Measurements from ENCODE around the gene MB. TPM values are rescaled to one million over a fixed set of nuclear protein-coding genes. Genes with fewer than 3 reads are reported as not detected.

Gene MB
- total RNA-seq, 2 experiments from 2014 or later: not detected

DNA sequence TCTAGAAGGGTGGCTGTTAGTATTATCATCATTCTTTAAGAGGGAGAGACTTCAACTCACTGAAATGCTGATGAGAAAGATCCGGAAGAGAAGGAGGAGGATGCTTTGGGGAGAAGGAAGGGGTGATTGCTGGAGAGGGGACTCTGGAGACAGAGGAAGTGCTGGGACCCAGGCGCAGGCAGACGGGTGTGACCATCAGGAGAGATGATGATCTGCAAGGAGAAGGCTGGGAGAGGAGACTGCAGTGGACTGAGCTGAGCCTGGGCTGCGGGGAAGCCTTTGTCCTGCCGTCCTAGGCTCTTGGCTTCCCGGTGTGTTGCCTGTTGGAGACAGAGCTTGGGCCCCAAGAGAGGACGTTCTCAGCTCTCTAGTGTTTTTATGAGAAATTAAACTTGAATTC, 53.9 kb downstream of the MB start:
- peaks cover 3% of the 10 kb centered on the region for H3K4me1 Mint-ChIP-seq (ENCODE audit: low read depth)
- H3K9me3 Mint-ChIP-seq (ENCODE audit: insufficient read depth): no peaks in the 10 kb centered on the region
- CTCF ChIA-PET: interaction anchor here (1.8 kb wide), 1 partner anchor 20 kb away, joined by 4 read pairs; no protein-coding TSS in a partner anchor
- no peak for DNase-seq
- H3K36me3 Mint-ChIP-seq (ENCODE audit: low read depth): no peaks in the 10 kb centered on the region
- H3K27ac Mint-ChIP-seq: no peak overlapping the region
- H3K4me3 Mint-ChIP-seq: no peak overlapping the region
- ATAC-seq: no peak
- POLR2A ChIA-PET: no interaction called here
- H3K27me3 Mint-ChIP-seq (ENCODE audit: low read depth): peaks cover 18% of the 10 kb centered on the region

DNA sequence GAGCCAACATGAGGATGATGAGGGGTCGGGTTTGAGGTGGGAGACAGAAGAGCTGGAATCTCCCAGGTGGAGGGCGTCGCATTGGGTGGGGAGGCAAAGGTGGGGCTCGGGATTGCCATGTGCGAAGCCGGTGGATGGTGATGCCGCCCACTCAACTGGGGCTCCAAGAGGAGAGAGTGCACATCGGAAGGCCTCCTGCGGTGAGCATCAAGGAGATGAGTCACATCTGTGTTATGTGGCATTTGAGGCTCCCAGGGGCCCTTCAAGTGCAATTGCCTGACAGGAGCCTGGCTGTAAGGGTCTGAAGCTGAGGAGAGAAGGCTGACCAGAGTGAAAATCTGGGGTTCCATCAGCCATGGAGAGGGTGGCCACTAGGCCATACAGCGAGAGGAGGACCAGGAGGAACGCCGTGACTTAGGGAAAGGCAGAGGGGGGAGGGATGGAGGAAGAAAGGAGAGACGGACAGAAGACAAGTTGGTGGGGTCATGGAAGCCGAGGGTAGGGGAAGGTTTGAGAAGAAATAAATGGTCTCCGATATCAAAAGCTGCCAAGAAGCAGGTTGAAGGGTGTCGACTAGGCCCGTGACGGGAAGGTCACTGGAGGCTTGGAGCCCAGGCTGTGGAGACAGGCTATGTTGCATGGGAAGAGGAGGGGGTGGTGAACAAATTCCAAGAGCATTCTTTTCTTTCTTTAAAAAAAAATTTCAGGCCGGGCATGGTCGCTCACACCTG, 55.2 kb downstream of the MB start:
- peaks cover 6% of the 10 kb centered on the region for H3K4me1 Mint-ChIP-seq (ENCODE audit: low read depth)
- DNase-seq: no peak
- no peak overlapping the region for H3K4me3 Mint-ChIP-seq
- peaks cover 18% of the 10 kb centered on the region for H3K27me3 Mint-ChIP-seq (ENCODE audit: low read depth)
- POLR2A ChIA-PET: no interaction called here
- H3K27ac Mint-ChIP-seq: no peak overlapping the region
- ATAC-seq: no peak
- H3K9me3 Mint-ChIP-seq (ENCODE audit: insufficient read depth): no peaks in the 10 kb centered on the region
- CTCF ChIA-PET: no interaction called here
- H3K36me3 Mint-ChIP-seq (ENCODE audit: low read depth): no peaks in the 10 kb centered on the region

- Mint-ChIP-seq H3K36me3 (ENCODE audit: low read depth) (no peaks in the 10 kb centered on the region), H3K27ac (no peak overlapping the region), H3K4me1 (ENCODE audit: low read depth) (peaks cover 6% of the 10 kb centered on the region), H3K9me3 (ENCODE audit: insufficient read depth) (no peaks in the 10 kb centered on the region), H3K27me3 (ENCODE audit: low read depth) (peaks cover 20% of the 10 kb centered on the region), H3K4me3 (no peak overlapping the region)
- DNase-seq: no peak
- ChIA-PET POLR2A (no interaction called here), CTCF (no interaction called here)
- no peak for ATAC-seq
Observed at GRCh38 chr22:35560824-35561223, 56.3 kb downstream of the MB start.

- Mint-ChIP-seq H3K9me3 (ENCODE audit: insufficient read depth) (no peaks in the 10 kb centered on the region), H3K36me3 (ENCODE audit: low read depth) (no peaks in the 10 kb centered on the region), H3K27me3 (ENCODE audit: low read depth) (peaks cover 20% of the 10 kb centered on the region), H3K27ac (no peak overlapping the region), H3K4me3 (no peak overlapping the region), H3K4me1 (ENCODE audit: low read depth) (peaks cover 6% of the 10 kb centered on the region)
- DNase-seq: no peak
- no peak for ATAC-seq
- ChIA-PET POLR2A (no interaction called here), CTCF (no interaction called here)
Observed at GRCh38 chr22:35560366-35560765, 56.8 kb downstream of the MB start.

- ATAC-seq: no peak
- no peak overlapping the region for H3K27ac Mint-ChIP-seq
- POLR2A ChIA-PET: no interaction called here
- no peaks in the 10 kb centered on the region for H3K9me3 Mint-ChIP-seq (ENCODE audit: insufficient read depth)
- CTCF ChIA-PET: no interaction called here
- no peak for DNase-seq
- peaks cover 14% of the 10 kb centered on the region for H3K27me3 Mint-ChIP-seq (ENCODE audit: low read depth)
- H3K36me3 Mint-ChIP-seq (ENCODE audit: low read depth): no peaks in the 10 kb centered on the region
- peaks cover 6% of the 10 kb centered on the region for H3K4me1 Mint-ChIP-seq (ENCODE audit: low read depth)
- no peak overlapping the region for H3K4me3 Mint-ChIP-seq
Observed at GRCh38 chr22:35559354-35560005, 57.6 kb downstream of the MB start.

DNA sequence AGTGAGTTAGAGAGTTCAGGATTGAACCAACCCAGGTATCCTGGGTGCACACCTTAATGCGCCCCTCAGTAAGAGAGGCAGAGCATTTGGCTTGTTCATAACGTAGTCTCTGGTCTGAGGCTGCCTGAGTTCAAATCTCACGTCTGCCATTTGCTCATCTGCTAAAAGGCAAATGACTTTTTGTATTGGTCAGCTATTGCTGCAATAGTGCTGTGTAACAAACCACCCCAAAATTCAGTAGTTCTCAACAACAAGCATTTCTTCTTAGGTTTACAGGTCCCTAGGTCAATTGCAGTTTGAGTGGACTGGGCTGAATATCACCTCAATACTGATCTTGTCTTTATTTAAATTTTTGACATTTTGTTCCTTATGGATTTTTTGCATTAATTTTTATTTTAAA, 58.4 kb downstream of the MB start:
- ChIA-PET POLR2A (no interaction called here), CTCF (no interaction called here)
- ATAC-seq: no peak
- H3K36me3 Mint-ChIP-seq (ENCODE audit: low read depth): no peaks in the 10 kb centered on the region
- H3K27me3 Mint-ChIP-seq (ENCODE audit: low read depth): peaks cover 14% of the 10 kb centered on the region
- H3K4me1 Mint-ChIP-seq (ENCODE audit: low read depth): peaks cover 6% of the 10 kb centered on the region
- no peak overlapping the region for H3K4me3 Mint-ChIP-seq
- no peak overlapping the region for H3K27ac Mint-ChIP-seq
- H3K9me3 Mint-ChIP-seq (ENCODE audit: insufficient read depth): no peaks in the 10 kb centered on the region
- DNase-seq: no peak

DNA sequence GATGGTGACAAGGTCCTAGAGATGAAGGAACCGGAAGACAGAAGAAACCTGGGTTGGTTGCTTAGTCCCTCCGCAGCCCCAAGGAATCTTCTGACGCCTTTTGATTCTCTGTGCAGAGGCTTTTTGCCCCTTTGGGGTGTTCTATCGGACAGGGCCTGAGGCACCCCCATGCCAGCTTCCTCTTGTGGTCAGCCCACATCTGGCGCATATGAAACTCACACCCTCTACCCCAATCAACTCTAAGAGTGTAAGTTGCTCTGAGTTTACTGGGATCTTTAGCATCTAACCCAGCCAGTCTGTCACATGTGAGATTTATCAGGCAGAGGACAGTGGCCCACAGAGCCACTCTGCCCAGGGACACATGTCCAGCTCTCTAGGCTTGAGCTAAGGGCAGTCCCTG, 59.1 kb downstream of the MB start:
- DNase-seq: no peak
- CTCF ChIA-PET: no interaction called here
- POLR2A ChIA-PET: no interaction called here

More for the DNA sequence above, 59.1 kb downstream of the MB start:
- no peaks in the 10 kb centered on the region for H3K9me3 Mint-ChIP-seq (ENCODE audit: insufficient read depth)
- peaks cover 9% of the 10 kb centered on the region for H3K4me1 Mint-ChIP-seq (ENCODE audit: low read depth)
- no peaks in the 10 kb centered on the region for H3K36me3 Mint-ChIP-seq (ENCODE audit: low read depth)
- H3K27ac Mint-ChIP-seq: no peak overlapping the region
- no peak for ATAC-seq
- H3K4me3 Mint-ChIP-seq: no peak overlapping the region
- peaks cover 14% of the 10 kb centered on the region for H3K27me3 Mint-ChIP-seq (ENCODE audit: low read depth)

Other genes starting within 250 kb of the MB start
- under 1 TPM; 0.34 to 0.68 TPM for gene HMOX1, start 236.2 kb downstream of the MB start, total RNA-seq
- gene MCM5, start 217.2 kb downstream of the MB start, total RNA-seq: 100 to 1,000 TPM; 275 to 287 TPM
- under 1 TPM; 0.08 TPM for gene RASD2, start 76.5 kb downstream of the MB start, total RNA-seq
- gene APOL6, start 31.1 kb upstream of the MB start, total RNA-seq: 10 to 100 TPM; 62.3 to 63.2 TPM
- not detected for gene APOL5, start 100.5 kb upstream of the MB start, total RNA-seq

Measured in activated CD8-positive, alpha-beta T cell treated with anti-CD3 and anti-CD28 coated beads, Interleukin-2, amount 10 ng/mL, durations not matched to agents 7 days and 5 days (primary cell).